Measurements from ENCODE around the gene CBFB. TPM values are rescaled to one million over a fixed set of nuclear protein-coding genes. Genes with fewer than 3 reads are reported as not detected.

Gene CBFB
- total RNA-seq, 1 experiment from 2014 or later, result 76.3 TPM

- Mint-ChIP-seq H3K9me3 (no peaks in the 10 kb centered on the region; a peak in 1 of 5 replicates), H3K27me3 (ENCODE audit: low read depth) (peaks cover 44% of the 10 kb centered on the region), H3K27ac (peak overlapping the region in 1 of 3 experiments; percentile 35; a peak in 1 of 7 replicates), H3K4me3 (no peak overlapping the region), H3K36me3 (ENCODE audit: insufficient read depth in 1 of 3, low read depth in 3 of 3) (no peaks in the 10 kb centered on the region), H3K4me1 (peaks cover 0 to 7% of the 10 kb centered on the region in 2 experiments; a peak in 2 of 4 replicates)
- no peaks in the 10 kb centered on the region for H3K79me1 ChIP-seq (ENCODE audit: insufficient read depth, low read depth, low read length, poor library complexity, severe bottlenecking)
- no peak overlapping the region for H3K14ac ChIP-seq (ENCODE audit: insufficient read depth, low read length)
- no peak overlapping the region for H2BK15ac ChIP-seq (ENCODE audit: low read depth, low read length)
- H2BK120ac ChIP-seq (ENCODE audit: low read depth, low read length, poor library complexity, severe bottlenecking), result no peak overlapping the region
- H3K4me2 ChIP-seq (ENCODE audit: insufficient read depth, insufficient read length, low read length), result no peak overlapping the region
- H2BK12ac ChIP-seq (ENCODE audit: insufficient read length, low read depth, low read length), result no peak overlapping the region
- H2AK5ac ChIP-seq (ENCODE audit: insufficient read length, low read length), result no peak overlapping the region
- no peak overlapping the region for H3K18ac ChIP-seq (ENCODE audit: insufficient read length, low read depth, low read length)
- H3K27me3 ChIP-seq (ENCODE audit: insufficient read depth, low read length), result peaks cover 9% of the 10 kb centered on the region; the same call in 1 of the 2 replicates
- TF ChIP-seq CTCF (conservative IDR thresholded peaks at IDR 0.05), result no peak
- no peak overlapping the region for H4K91ac ChIP-seq (ENCODE audit: insufficient read length, low read depth, low read length)
- H2BK20ac ChIP-seq (ENCODE audit: low read depth, low read length, poor library complexity, severe bottlenecking), result no peak overlapping the region
- no peak for DNase-seq
- H3K4ac ChIP-seq (ENCODE audit: low read depth, low read length), result no peak overlapping the region
- H3K56ac ChIP-seq (ENCODE audit: insufficient read length, low read depth, low read length), result no peak overlapping the region
- H3K9me3 ChIP-seq (ENCODE audit: control insufficient read depth, low read depth, low read length), result no peaks in the 10 kb centered on the region
- no peak overlapping the region for H2BK5ac ChIP-seq (ENCODE audit: insufficient read length, low read length)
- H4K5ac ChIP-seq (ENCODE audit: insufficient read length, low read depth, low read length), result no peak overlapping the region
- no peaks in the 10 kb centered on the region for H4K20me1 ChIP-seq (ENCODE audit: control insufficient read depth, insufficient read depth, insufficient read length)
- no peak overlapping the region for H3K9ac ChIP-seq (ENCODE audit: extremely low read depth, insufficient read length, low read length)
- no peak overlapping the region for H2AFZ ChIP-seq (ENCODE audit: low read length)
- H3T11ph ChIP-seq (ENCODE audit: low read length), result no peak overlapping the region
- no peak overlapping the region for H3K27ac ChIP-seq (ENCODE audit: insufficient read length, low read depth, low read length)
- H3K23ac ChIP-seq (ENCODE audit: insufficient read length, low read depth, low read length), result no peak overlapping the region
- no peaks in the 10 kb centered on the region for H3K79me2 ChIP-seq (ENCODE audit: insufficient read depth, low read length)
- no peaks in the 10 kb centered on the region for H3K4me1 ChIP-seq (ENCODE audit: insufficient read depth, low read length)
- H4K8ac ChIP-seq (replicated peaks; ENCODE audit: insufficient read length, low read depth, low read length), result no peak overlapping the region
- WGBS (ENCODE audit: extremely low coverage, insufficient read length, low lambda C conversion rate), result no CpG with 5 or more reads among the region's 6 CpGs
- H3K23me2 ChIP-seq (ENCODE audit: insufficient read length, low read depth, low read length, poor library complexity, severe bottlenecking), result peaks cover 11% of the 10 kb centered on the region
Measured at GRCh38 chr16:66996324-66996982, 32.5 kb upstream of the CBFB start.
